Occipital lobe (tissue), 3 donors: ENCODE measurements around the gene FNBP1L. TPM values are rescaled to one million over a fixed set of nuclear protein-coding genes. Genes with fewer than 3 reads are reported as not detected.
"Not testable (repeated sequence)": the region's sequence is repeated elsewhere in the genome, so short reads cannot be mapped to it uniquely, and the experiment has no call there.

ENCODE experiments used
- DNase-seq: peaks from one replicate; lab custom pipeline; 2025; lab: John Stamatoyannopoulos, UW
- small RNA-seq: library from RNA; depleted of rRNA; stranded (forward); fragments of <200 nt; gene quantifications from one replicate; pipeline ENCODE3, GENCODE V24; 2014
- total RNA-seq: library from RNA; depleted of rRNA; stranded (reverse); fragments of >200 nt; gene quantifications from one replicate; pipeline ENCODE4 v1.2.3, GENCODE V29; 2014

FNBP1L gene
- total RNA-seq, 1 donor from 2014 or later = 280 TPM

DNA sequence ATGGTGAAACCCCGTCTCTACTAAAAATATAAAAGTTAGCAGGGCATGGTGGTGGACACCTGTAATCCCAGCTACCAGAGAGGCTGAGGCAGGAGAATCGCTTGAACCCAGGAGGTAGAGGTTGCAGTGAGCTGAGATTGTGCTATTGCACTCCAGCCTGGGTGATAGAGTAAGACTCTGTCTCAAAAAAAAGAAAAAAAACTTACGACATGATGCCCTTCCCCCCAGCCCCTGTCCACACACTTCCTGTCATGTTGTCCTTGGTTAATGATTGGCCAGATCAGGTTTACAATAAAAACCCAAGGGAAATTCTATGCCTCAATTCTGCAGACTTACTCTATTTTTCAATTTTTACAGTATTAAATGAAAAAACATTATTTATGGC, 143.4 kb downstream of the FNBP1L start:
- not testable (repeated sequence) for DNase-seq

DNA sequence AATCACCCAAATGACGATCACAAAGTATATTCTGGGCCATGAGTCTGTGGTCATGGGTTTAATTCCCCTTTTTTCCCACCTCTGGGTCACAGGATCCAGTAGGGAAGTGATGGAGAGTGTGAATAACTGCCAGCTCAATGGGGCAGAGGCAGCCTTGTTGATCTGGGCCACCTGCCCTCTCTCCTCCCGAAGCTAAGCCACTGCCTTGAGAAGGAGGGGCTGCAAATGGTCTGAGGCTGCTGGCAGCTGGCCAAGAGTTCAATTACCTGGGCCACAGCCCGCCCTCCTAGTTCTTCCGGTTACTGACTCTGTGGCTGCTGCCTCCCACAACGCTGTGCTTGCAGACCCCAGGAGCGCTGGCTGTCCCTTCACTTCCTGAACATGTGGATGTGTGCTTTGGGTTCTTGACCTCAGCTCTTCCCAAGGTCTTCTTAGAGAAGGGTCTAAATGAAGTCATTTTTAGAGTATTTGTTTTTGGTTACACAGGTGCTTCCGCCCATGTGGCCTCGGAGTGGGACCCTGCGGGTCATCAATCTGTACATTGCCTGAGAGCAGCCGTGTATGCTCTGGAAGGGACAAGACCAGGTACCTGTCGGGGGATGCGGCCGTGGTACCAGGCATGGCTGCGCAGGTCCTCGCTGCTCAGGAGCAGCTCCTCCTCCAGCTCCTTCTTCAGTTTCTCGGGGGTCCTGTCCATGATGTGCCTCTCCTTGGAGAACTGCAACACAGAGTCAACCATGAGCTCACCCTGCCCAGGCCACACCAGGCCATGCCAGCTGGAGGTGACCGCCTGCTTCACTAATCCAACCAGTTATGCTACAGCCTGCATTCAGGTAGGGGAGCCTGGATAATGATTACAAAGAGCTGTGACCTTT, 144.0 kb downstream of the FNBP1L start:
- no peak for DNase-seq

GRCh38 chr1:93592551-93592949, 144.6 kb downstream of the FNBP1L start:
- no peak for DNase-seq

DNA sequence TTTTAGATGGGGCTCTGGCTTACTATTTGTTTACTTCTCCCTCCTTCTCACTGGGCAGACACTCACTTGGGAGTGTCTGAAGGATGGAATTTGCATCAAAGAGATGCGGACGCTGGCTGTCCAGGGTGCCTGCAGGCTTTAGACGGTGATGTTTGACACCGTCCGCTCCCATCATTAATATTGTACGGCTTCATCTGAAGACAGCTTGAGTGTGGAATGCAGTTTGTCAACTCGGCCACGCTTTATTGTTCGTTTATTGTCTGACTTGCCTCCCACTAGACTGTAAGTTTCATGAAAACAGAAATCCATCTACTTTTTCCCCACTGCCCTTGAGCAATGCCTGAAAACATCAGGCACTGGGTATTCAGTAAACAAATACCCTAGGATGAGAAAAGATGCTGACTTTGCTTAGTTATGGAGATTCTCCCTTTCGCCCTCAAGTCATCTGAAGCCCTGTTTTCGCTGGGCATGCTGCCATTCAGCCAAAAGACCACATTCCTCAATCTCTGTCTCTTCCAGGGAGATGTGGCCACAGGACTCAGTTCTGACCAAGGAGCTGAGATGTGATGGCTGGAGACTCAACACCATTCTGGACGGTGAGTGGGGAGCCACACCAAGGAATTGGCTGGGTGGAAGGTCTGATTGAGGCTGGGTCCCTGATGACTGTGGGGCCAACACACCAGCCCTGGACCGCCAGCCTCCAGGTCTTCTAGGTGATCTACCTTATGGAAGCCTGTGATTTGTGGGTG, 146.1 kb downstream of the FNBP1L start:
- no peak for DNase-seq

DNA sequence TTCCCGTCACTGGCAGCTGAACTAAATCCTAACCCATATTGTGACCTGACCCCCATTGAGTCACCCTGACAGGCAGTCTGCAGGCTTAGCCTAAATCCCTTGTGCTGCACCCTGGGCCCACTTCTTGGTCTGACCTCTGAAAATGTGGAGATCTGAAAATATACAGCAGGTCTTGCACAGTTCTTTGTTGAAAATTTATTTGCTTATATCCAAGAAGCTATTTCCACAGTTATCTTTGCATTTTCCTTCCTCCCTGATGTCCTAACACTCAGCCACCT, 146.6 kb downstream of the FNBP1L start:
- no peak for DNase-seq

- no peak for DNase-seq
These were observed 147.3 kb downstream of the FNBP1L start for GRCh38 chr1:93595266-93595665.

DNA sequence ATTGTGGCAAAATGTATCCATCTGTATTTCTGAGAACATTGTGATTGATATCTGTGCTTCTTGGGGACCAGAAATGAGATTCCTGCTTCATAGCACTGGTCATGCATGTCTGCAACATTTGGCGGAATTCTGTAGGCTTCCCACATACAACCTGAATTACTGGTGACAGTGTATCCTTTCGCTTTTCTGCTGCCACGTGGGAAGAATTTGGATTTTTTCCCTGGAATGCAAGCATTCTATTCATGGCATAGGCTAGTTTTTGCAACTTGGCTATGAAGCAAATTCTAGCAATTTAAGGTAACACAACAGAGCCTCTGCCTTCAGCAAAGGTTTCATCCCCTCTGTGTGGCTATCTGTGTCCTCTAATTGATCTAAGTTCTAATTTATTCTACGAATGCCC, 147.8 kb downstream of the FNBP1L start:
- DNase-seq = no peak

GRCh38 chr1:93596329-93597089, 148.6 kb downstream of the FNBP1L start:
- no peak for DNase-seq

- no peak for DNase-seq
These were observed 149.8 kb downstream of the FNBP1L start for GRCh38 chr1:93597709-93598108.

DNA sequence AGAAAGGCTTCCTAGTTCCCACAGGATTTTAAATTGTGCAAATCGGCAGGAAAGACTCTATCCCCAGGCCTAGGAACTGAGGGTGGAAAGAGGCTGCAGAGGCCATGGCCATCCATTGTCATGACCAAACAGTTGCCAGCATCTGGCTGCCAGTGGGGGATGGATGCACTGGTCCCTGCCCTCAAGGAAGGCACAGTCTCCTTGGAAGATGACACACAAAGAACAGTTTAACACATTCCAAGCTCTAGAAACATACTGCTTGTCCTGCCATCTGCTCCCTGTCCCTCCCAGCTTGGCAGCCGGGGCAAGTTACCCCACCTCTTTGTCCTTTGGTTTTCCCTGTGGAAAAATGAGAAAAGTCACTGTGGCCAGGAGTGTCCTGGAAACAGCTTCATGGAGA, 150.5 kb downstream of the FNBP1L start:
- DNase-seq = no peak

- no peak for DNase-seq
These were observed 151.0 kb downstream of the FNBP1L start for GRCh38 chr1:93598861-93599439.

- DNase-seq = no peak
These were observed 151.6 kb downstream of the FNBP1L start for GRCh38 chr1:93599479-93599878.

DNA sequence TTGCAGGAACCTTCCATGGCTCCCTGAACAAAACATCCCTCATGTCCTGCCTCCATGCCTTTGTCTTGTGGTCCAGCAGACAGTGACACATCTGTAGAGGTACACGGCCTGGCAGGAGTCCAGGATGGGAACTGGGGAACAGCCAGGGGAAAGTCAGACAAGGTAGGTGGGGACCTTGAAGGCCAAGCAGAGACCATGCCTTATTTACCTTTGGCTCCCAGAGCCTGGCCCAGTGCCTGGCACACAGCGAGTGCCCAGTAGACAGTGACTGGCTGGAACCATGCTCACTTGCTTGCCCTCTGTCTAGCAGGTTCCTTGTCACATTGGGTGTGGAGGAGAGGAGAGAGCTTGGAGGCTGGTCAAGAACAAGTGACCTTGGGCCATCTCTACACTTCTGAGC, 152.7 kb downstream of the FNBP1L start:
- no peak for DNase-seq

DNA sequence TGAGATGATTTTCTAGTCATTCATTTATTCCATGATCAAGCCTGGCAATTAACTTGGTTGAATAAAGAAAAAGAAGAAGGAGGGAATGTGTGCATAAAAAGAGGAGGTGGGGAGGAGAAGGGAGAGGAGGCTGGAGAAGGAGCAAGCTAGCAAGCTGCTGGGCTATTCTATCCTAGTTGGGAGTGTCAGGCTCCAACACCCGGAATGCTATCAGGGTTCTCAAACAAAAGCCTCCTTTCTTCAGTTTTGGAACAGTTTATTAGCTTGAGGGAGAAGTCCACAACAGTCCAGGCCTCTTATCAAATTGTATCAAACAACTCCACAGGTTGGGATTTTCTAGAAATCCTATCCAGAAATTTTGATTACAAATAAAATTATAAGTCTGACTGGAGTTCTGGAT, 153.8 kb downstream of the FNBP1L start:
- DNase-seq = no peak

DNA sequence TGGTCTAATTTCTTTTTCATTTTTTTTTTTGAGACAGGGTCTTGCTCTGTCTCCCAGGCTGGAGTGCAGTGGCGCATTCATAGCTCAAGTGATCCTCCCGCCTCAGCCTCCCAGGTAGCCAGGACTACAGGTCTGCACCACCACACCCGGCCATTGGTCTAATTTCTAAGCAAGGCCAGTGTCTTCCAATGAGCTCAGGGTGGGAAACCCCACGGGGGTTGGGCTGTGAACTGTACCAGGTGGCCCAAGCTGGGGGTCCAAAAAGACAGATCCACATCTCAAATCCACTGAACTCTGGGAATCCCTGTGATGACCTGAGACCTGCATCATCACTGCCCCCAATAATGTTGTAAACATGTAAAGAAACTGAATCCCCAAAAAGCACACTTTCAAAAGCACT, 154.2 kb downstream of the FNBP1L start:
- DNase-seq = no peak

- DNase-seq = no peak
These were observed 155.2 kb downstream of the FNBP1L start for GRCh38 chr1:93603106-93603505.

GRCh38 chr1:93603601-93604000, 155.7 kb downstream of the FNBP1L start:
- no peak for DNase-seq

Small RNA genes lying within 50 kb of the gene (small RNA-seq; reads per million reads assigned to genes)
- gene RNA5SP53 = 0.09 reads per million

Other genes starting within 250 kb of the FNBP1L start
- gene DR1, start 102.2 kb upstream of the FNBP1L start, total RNA-seq = 37.1 TPM
- gene BCAR3, start 233.7 kb downstream of the FNBP1L start, total RNA-seq = 5.9 TPM